Measurements from ENCODE around the gene ELL2.

DNA sequence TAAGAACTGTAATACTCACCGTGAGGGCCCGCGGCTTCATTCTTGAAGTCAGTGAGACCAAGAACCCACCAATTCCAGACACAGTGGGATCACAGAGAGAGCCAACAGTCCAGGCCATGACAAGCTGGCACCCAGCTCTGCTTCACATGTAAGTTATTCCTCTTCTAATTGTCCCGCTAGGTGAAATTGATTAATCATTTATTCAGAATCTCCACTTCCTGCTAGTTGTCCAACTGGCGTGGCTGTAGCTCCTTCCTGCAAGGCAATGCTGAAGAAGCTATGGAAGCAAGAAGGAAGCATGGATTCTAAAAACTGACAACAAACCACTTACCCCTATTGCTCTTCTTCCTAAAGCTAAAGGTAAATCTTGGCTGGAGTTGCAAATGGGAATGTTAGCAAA is 109.1 kb downstream of the ELL2 start:
- TF ChIP-seq CTCF (IDR thresholded peaks at IDR 0.05): no peak
- no peak for TF ChIP-seq POLR2AphosphoS5 (IDR thresholded peaks at IDR 0.05)
